GM12891 (cell line): ENCODE data around the gene APLP1.

Experiments
- POLR2A ChIP-seq: IDR thresholded peaks from 2 replicates; pipeline ENCODE4 v1.6.1; 2011; ENCODE audit warnings: low read depth, low read length, control low read depth
- TAF1 ChIP-seq: IDR thresholded peaks from 2 replicates; pipeline ENCODE4 v1.6.1; 2011; ENCODE audit warnings: low read depth, low read length, control low read depth

GRCh38 chr19:35846038-35846668 is 22.2 kb upstream of the APLP1 start:
- TF ChIP-seq TAF1 (no peak), POLR2A (no peak)
